ENCODE measurements around the gene B4GALT1.

B4GALT1 gene

DNA sequence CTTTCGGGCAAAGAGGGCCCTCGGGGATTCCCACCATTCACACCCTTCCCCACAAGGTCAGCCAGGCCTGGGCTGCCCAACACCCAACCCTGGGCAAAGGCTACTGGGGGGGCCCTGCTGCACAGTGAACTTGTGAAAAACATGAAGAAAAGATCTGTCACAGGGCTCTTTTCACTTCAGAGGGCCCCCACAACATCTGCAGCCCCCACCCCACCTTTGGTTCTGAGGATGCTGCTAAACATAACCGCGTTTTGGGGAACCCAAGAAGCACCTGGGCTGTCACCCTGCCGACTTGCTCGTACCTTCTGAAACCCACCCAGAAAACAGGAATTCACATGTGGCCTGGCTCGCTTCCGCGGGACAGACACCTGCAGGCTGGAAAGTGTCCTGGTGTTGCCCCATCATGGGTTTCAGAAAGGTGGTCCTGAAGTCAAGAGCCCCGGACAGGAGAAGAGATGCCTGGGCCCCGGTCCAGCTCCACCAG lies 29.3 kb downstream of the B4GALT1 start:
- DNase-seq, result no peak

DNA sequence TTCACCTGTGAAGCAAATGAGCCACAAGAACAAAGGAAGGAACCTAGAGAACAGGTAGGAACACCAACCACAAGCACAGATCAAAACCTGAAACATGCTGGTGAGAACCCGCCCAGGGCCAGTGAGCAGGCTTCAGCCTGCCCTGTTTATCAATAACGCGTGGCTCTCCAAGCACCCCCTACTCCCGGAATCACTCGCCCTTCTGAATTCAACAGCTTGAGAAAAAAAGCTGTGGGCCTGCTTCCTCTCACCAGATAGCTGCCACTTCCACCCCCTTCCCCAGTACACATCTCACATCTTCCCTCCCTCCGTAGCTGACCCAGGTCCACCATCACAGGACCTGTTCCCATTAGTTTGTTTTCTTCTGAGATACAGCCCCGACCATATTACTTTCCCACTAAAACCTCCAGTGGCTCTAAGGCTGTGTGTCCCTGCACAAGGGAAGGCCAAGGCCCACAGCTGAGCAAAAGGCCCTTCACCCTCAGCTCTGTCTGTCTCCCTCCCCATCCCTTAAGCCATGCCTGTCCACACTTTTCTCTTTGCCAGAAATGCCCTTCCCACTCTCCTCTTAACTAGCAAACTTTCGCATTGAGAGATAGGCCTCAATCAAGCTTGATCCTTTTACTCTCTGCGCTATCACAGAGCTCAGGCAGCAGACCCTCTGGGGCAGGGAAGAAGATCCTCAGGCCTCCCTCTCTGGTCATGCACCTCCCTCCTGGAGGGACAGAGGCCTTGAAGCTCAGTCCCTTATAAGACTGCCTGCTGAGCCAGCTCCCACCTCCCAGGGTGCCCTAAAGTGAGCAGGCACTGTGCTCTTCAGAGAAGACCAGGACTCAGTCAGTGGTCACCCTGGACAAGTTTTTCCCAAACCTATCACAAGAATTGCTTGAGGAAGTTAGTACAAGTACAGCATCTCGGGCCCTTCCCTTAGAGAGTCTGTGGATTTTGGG lies 30.1 kb downstream of the B4GALT1 start:
- no peak for DNase-seq

DNA sequence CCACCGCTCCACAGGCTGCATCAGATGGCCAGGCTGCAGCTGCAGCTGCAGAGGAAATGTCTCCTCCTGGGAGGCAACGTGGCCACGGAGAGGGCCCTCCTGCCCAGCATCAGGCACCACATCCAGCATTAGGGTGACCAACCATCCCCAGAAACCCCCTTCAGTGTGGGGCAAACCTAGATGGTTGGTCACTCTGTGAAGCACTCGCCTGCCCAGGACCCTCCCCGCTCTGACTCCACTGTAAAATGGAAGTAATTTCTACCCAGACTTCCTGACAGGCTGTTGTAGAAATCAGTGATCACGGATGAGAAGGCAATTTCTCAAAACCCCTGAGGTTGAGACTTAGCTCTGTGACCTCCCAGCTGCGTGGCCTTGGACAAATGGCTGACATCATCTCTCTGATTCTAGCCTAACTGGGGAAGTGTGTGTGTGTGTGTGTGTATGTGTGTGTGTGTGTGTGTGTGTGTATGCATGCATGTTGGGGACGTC lies 31.6 kb downstream of the B4GALT1 start:
- no peak for DNase-seq

DNA sequence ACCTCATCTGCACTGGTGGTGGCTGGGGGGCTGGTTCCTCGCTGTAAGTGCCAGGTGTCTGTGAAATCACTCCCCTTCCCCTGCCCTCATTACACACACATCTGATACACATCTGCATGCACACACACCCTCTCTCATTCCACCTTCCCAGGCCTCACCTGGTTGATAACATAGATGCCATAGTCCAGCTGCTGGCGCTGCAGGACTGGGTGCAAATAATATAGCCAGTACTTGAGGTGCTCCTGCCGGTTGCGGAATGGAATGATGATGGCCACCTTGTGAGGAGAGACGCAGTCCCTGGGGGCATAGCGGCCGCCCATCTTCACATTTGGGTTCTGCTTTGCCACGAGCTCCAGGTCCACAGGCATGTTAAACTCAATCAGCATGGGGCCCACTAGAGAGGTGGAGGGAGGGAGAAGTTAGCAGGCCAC lies 32.1 kb downstream of the B4GALT1 start:
- no peak for DNase-seq

DNA sequence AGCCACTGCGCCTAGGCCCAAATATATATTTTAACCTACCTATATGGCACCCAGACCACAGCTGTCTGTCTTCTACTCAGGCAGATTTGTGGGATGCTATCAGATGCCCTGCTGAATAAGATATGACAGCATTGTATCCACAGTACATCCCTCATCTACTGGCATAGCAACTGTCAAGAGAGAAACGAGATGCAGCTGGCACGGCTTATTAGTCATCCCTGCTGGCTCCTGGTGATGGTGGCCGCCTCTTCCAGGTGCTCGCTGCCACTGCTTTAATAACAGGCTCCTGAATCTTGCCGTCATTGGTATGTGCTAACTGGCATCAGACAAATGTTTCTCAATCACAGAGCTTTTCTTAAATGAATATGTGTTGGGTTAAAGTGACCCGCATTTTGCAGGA lies 34.0 kb downstream of the B4GALT1 start:
- no peak for DNase-seq

DNA sequence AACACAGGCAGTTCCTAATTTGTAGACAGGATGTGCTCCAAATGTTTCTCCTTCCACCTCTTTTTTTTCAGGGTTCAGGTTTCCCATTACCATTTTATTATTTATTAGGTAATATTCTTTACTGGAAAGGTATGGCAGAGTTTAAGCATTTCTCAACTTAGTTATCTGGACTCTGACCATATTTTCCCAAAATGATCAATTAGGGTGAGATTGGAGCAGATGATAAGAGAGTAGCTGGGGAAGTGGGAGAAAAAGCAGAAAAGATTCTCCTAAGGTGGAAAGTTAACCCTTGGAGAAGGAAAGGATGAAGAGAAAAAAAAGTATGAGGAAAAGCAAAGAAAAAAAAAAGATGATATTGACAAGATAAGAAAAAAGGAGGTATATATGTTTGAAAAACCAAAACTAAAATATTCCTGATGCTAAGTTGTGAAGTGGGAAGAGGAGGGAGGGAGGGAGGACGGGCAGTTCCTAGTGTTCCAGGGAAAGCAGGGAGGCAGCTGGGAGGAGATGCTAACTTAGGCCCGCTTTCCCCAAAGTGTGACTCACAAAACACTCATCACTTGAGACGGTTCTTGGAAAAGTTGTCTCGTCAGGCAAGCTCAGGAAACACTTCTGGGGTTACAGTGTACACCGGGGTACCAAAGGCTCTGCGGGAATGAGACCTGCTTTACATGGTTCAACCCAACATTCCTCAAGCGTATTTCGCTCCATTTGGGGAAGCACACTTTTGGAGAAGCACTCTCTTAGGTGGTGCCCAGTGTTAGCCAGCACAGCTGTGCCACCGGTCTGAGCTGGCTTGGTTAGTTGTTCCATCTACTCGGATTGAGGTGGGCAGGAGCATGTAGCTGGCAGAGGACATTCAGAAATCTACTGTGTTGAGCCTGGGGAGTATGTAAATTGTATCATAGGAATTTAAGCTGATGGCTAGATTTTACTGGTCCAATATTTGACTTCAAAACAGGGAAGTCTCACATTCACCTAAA lies 35.1 kb downstream of the B4GALT1 start:
- no peak for DNase-seq

DNA sequence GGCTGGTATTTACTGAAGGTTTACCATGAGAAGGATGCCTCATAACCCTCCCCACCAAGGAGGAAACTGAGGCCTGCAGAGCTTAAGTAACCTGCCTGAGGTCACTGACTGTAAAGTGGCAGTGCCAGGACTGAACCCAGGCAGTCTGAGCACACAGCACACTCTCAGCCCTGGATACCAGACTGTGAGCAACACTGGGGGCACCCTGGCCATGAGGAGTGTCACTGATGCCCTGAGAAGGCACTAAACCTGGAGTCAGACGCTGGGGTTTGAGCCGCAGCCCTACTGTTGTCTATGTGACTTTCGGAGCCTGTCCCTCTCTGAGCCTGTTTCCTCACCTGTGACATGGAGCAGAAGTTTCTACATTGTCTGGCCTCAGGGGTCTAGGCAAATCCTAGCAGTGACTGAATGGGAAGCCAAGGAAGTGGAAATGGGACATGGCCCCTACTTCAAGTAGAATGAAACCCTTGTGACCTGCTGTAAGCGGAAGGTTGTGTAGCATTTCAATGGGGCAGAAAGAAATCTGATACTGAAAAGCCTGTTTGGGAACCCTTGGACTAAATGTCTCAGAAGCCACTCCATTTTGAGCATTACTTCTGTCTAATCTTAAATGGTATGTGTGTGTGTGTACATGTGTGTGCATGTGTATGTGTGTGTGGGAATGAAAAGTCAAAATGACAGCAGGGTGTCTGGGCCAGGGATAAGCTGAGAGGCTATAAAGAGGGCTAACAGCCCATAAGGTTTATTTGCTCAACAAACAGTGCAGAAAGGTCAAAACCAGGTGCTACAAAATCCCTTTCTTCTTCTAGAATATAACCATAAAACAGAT lies 36.0 kb downstream of the B4GALT1 start:
- no peak for DNase-seq

DNA sequence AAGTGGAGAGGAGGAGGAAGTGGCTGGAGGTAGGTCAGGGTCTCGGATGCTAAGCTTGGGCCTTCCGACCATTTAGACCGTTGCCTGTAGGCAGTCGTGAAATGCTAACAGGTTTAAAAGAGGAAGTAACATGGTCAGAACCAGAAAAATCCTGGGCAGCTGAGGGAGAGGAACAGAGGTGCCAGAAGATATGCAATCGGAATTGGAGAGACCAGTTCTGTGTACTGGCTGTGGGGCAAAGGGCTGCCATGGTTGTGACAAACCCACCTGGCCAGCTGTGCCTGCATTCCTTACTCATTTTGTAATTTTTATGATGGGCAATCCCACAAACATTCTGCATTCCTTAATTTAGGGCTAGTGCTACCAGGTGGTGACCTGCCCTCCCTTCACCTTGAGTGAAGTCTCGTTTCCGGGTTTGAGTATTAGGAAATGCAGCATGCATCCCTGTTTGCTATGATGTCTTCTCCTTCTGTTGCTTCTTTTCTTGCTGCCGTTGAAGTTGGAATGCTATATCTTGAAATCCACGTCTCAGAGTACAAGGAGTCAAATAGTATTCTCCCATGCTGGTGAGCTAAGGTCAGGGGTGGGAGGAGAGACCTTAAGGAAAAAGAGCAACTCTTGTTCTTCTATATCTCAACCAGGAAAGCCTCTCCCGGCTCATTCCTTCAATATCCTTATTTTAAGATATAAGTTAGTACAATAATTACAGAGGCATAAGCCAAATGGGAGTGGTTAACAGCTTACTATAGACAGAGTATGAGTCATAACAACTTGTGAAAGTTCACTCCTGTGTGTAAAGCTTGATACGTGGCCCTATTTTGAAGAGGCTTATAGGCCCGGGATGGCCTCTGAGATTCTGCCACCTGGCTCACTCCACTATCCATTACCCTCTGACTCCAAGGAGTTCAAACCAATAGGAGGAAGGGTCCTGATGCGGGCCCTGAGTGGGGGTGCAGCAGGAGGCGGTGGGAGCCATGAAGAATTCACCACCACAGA lies 37.0 kb downstream of the B4GALT1 start:
- no peak for DNase-seq

DNA sequence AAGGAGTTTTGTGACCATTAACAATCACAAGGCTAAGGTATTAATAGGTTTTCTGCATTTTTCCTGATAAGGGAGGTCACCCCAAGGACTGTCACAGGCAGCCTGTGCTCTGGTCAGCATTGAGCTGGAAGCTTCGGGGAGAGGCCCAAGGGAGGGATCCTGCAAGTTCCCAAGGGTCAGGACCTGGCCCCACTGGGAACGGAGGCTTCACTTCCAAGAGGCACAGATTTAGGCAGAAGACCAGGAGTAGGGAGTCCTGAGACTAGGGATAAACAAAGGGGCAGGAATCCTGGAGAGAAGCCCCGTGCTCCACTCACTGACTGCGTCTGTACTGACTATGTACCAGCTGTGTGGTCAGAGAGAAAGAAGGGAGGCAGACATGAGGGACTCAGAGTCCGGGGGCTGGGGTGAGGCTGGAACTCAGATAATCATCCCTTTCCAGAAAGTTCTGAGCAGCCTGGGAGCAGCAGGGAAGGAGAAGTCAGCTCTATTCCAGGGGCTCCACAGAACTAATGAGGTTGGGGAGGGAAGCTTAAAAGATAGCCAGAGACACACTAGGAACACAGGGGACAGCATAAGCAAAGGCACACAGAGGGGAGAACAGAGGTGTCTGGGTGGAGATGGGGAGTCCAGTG lies 37.8 kb downstream of the B4GALT1 start:
- no peak for DNase-seq

DNA sequence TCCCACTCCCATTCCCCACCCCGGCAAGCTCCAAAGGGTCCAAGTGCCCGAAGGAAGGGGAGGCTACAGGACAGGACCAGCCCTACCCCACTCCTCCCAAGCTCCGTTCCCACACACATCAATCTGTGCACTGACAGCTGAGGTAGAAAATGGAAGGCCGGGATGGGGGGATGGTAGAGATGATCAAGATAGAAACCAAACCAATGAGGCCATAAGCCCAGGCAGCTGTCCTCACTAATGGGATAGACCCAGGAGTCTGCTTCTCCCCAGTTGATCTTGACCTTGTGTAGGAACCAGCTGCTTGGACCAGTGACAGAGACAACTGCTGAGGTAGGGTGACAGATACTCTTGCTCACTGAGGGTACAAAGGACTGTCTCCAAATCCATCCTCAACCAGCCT lies 38.6 kb downstream of the B4GALT1 start:
- no peak for DNase-seq

DNA sequence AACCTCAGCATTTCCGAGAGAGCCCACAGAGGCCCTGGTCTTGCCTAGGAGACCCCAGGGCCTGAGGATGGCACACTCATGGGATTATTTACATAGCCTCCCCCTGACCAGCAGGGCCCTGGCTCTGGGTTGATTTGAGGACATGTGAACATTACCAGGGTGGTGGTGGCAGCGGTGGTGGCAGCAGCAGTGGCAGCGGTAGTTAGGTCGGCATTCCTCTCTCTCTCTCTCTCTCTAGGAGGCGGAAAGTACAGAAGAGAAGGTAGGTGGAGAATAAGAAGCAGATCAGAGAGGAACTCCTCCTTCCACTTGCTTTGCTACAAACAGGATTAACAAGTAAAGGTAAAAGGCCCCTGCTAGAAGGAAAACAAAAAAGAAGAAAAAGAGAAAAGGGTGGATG lies 39.3 kb downstream of the B4GALT1 start:
- no peak for DNase-seq

DNA sequence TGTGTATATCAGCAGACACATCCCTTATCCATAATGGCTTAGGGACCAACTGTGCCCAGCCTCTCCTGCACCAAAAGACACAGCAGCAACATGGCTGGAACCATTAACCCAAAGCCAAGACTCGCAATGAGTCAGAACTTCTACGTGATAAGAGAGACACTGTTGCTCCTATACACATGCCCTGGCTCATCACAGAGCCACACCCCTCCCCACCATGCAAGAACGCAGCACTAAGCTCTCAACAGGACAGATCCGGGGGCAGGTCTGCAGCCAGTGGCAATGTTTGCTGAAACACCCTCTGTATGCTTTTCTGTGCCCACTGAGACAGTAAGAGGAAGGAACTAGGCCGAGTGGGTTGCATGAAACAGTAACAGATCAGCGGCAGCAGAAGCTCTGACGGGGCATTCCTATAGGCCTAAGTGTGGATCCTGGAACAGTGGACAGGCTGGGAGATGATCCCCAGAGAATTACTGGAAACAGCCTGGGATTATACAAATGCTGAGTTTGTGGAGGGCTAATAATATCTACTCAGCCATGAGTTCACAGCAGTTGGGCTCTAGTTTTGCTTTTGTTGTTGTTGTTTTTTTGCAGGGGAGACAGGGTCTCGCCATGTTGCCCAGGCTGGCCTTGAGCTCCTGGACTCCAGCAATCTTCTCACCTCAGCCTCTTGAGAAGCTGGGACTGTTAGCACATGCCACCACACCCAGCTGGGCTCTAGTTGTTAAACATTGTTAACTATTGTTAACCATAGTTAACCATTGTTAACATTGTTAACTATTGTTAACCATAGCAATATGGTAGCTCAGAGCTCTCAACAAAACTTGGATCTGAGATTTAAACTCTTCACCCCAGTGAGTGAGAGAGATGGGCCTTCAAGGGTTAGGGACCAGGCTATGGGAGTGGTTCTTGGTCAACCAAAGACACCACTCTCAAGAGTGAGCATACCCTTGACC lies 41.0 kb downstream of the B4GALT1 start:
- no peak for DNase-seq

DNA sequence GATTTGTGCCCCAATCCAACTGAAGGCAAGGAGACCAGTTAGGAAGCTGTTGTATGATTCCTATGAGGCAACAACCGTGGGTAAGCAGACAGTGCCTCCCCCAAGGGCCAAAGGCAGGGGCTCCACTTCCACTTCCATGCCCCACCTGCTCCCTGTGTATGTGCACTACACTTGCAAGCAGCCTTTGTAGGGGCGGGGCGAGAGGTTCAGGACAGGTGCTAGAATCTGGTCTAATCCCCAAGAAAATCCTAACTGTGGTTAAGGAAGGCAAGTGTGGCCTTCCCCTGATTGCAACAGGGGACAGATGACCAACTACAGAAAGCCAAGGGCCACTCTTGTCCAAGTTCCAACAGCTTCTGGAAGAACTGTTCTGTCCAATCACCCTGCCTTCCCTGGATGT lies 41.7 kb downstream of the B4GALT1 start:
- no peak for DNase-seq

DNA sequence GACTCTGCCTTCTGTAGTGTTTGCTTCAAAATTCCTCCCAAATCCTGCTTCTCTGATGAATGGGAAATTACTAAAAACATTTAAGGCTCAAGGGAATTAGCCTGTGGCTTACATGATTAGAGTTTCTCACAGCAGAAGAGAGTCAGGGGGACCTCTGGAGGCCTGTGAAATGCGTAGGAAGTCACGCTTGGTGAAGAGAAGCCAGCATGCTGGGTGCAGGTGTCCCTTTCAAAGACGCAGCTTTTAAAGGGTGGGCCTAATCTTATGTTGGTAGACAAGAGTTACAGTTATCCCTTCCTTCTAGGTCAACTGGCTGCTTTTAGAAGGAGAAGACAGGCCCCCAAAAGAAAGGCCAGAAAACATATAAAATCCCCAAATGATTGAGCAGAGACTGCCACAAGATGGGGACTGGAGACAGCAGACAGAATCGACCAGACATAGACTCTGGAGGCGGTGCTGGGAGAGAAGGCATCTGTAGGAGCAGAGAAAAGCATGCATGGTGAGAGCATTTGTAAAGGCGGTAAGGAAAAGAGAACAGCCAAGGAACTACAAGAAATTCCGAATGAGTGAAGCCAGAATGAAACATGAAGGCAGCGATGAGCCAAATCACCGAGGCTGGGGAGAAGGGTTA lies 42.3 kb downstream of the B4GALT1 start:
- DNase-seq, result no peak

DNA sequence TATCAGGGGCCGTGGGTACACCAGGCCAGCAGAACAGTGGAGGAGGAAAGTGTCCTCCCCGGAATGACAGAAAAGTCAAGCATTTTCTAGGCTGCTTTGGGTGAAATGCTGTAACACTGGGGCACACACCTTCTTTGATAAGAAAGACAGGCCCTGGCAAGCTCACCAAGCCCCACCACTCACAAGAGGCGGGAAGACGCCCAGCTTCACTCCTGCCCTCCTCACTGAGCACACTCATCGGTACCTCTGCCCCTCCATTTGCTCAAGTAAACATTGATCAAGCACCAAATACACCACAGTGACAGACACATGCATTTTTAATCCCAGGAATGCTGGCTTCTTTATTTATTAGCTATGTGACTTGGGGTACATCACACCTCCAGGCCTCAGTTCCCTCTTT lies 43.1 kb downstream of the B4GALT1 start:
- no peak for DNase-seq

DNA sequence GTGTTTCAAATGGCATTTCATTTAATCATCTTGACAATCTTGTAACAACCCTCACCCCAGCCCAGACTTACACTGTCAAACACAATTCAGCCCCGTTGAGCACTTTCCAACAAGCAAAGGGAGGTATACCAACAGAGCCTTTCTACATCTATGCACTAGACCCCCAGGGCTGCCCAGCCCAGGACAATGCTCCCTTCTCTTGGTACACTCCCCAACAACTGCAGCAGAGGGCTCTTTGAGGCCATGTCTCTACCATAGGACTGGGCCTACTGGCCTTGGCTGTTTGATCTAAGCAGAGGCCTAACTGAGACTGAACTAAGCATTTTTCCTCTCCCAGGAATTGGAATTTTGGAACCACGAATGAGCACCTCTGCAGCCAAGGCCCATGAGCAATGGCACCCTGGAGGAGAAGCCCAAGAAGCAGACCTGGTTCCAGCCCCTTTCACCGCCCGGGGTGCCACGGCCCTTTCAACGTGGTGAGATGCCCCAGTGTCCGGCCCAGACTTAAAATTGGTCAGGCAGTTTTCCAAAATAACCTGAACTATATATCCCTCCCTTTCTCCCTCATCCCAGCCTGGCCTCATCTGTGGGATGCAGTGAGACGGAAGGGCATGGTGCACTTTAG lies 43.6 kb downstream of the B4GALT1 start:
- DNase-seq, result no peak

DNA sequence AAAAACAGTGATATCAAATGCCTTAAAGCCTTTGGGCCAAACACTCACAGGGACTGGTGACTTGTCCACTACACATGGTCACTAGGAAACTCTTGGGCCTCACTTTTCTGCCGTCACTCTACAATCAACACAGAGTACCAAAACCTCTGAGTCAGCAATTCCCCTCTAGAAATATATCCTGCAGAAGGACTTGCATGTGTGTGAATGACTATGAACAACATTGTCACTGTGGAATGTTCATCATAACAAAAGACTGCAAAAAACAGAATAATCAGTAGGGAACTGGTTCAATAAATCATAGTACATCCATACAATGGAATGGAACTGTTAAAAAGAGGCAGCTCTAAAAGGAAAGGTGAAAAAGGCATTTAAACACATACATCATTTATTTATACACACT lies 46.5 kb downstream of the B4GALT1 start:
- no peak for DNase-seq

DNA sequence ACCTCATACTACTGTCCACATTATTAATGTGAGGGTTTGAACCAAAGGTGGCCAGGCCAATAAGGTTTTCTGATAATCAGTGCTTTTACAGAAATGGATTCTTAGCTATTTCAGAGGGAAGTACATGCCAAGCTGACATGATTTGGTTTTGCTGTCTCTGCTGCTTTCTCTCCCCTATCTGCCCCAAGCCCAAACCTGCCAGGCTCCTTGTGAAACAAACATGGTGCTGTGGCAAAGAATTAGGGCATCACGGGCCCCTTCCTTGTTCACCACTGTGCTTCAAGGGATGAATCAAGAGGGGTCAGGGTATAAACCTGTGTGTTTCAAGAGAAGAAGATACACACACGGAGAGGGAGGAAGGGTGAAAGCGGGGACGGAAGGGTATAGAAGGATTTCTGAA lies 49.3 kb downstream of the B4GALT1 start:
- no peak for DNase-seq

Measured in NCI-H1417 treated with DMSO at 0.1 percent for 48 hours (cell line).